ENCODE results near the gene TUFM. TPM values are rescaled to one million over a fixed set of nuclear protein-coding genes. Genes with fewer than 3 reads are reported as not detected.
"Not testable (repeated sequence)": the region's sequence is repeated elsewhere in the genome, so short reads cannot be mapped to it uniquely, and the experiment has no call there.

TUFM gene
- total RNA-seq, 4 donors from 2014 or later = 48.3 to 92.9 (median 61.6) TPM

GRCh38 chr16:28869201-28869600, 23.1 kb upstream of the TUFM start:
- Histone ChIP-seq H3K4me3 (no peak overlapping the region), H3K27ac (no peak overlapping the region), H3K36me3 (no peaks in the 10 kb centered on the region), H3K9me3 (no peaks in the 10 kb centered on the region), H3K4me1 (peaks cover 0 to 9% of the 10 kb centered on the region in 2 donors), H3K27me3 (no peaks in the 10 kb centered on the region)
- no peak for DNase-seq
- TF ChIP-seq CTCF (IDR thresholded peaks at IDR 0.05) = no peak
- no peak for TF ChIP-seq POLR2A (IDR thresholded peaks at IDR 0.05)
- intact Hi-C loops (cut with DNase I; ENCODE audit: low total_unique reads) = no loop called here

DNA sequence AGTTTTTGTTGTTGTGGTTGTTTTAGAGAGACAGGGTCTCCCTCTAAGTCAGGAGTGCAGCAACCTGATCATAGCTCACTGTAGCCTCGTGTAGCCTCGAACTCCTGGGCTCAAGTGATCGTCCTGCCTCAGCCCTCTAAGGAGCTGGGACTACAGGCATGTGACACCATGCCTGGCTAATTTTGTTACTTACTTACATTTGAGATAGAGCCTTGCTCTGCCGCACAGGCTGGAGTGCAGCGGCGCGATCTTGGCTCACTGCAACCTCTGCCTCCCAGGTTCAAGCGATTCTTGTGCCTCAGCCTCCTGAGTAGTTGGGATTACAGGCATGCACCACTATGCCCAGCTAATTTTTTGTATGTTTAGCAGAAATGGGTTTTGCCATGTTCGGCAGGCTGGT, 21.5 kb upstream of the TUFM start:
- H3K4me3 ChIP-seq; DNase-seq; H3K4me1 ChIP-seq; H3K36me3 ChIP-seq; intact Hi-C loops (cut with DNase I; ENCODE audit: low total_unique reads); H3K27me3 ChIP-seq; H3K9me3 ChIP-seq; H3K27ac ChIP-seq: not testable (repeated sequence)

- Histone ChIP-seq H3K27me3 (no peaks in the 10 kb centered on the region), H3K4me3 (no peak overlapping the region), H3K9me3 (no peaks in the 10 kb centered on the region), H3K4me1 (peaks cover 0 to 9% of the 10 kb centered on the region in 2 donors), H3K36me3 (no peaks in the 10 kb centered on the region), H3K27ac (no peak overlapping the region)
- DNase-seq = no peak
- intact Hi-C loops (cut with DNase I; ENCODE audit: low total_unique reads) = no loop called here
- TF ChIP-seq POLR2A (IDR thresholded peaks at IDR 0.05) (no peak), CTCF (IDR thresholded peaks at IDR 0.05) (no peak)
These were observed 21.1 kb upstream of the TUFM start for GRCh38 chr16:28867241-28867640.

DNA sequence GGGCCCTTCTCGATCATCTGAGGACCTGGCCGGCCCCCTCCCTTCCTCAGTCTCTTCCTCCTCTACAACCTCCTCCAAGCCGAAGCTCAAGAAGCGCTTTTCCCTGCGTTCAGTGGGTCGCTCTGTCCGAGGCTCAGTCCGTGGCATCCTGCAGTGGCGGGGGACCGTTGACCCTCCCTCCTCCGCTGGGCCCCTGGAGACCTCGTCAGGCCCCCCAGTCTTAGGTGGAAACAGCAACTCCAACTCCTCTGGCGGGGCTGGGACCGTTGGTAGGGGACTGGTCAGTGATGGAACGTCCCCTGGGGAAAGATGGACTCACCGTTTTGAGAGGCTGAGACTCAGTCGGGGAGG, 20.3 kb upstream of the TUFM start:
- Histone ChIP-seq H3K9me3 (no peaks in the 10 kb centered on the region), H3K27ac (no peak overlapping the region), H3K36me3 (no peaks in the 10 kb centered on the region), H3K27me3 (no peaks in the 10 kb centered on the region), H3K4me1 (peaks cover 0 to 9% of the 10 kb centered on the region in 2 donors), H3K4me3 (no peak overlapping the region)
- no peak for TF ChIP-seq CTCF (IDR thresholded peaks at IDR 0.05)
- no peak for TF ChIP-seq POLR2A (IDR thresholded peaks at IDR 0.05)
- no peak for DNase-seq
- intact Hi-C loops (cut with DNase I; ENCODE audit: low total_unique reads) = no loop called here

- intact Hi-C loops (cut with DNase I; ENCODE audit: low total_unique reads) = no loop called here
- Histone ChIP-seq H3K4me1 (peaks cover 0 to 9% of the 10 kb centered on the region in 2 donors), H3K9me3 (no peaks in the 10 kb centered on the region), H3K27me3 (no peaks in the 10 kb centered on the region), H3K4me3 (no peak overlapping the region), H3K27ac (no peak overlapping the region), H3K36me3 (no peaks in the 10 kb centered on the region)
- no peak for TF ChIP-seq POLR2A (IDR thresholded peaks at IDR 0.05)
- no peak for TF ChIP-seq CTCF (IDR thresholded peaks at IDR 0.05)
- no peak for DNase-seq
These were observed 19.7 kb upstream of the TUFM start for GRCh38 chr16:28865722-28866453.
